ENCODE data around the gene PRRG2. TPM values are rescaled to one million over a fixed set of nuclear protein-coding genes. Genes with fewer than 3 reads are reported as not detected.
A peak's percentile ranks its signal among the peaks of the same experiment; 100 is the strongest.

PRRG2 gene
- total and polyA plus RNA-seq, 8 donors, result 6.5 to 15.9 (median 8.5) TPM

DNA sequence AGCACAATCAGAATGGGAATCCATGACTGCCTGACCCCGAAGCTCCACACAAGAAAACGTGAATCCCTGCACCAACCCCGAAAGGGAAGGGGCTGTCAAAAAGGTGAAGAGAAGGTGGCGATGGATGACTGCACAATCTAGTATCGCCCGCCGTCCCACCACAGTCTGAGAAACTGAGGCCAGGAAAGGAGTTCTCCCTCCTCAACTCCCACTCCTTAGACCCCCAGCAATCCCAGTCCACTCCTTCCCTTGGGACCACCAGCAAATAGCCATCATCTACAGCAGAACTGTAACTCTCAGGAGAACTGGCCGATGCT, 1.2 kb upstream of the PRRG2 start:
- Histone ChIP-seq H3K27ac (peak overlapping the region; percentile 45 to 71 (median 60)), H3K27me3 (no peaks in the 10 kb centered on the region), H3K36me3 (peaks cover 0 to 4% (median 0%) of the 10 kb centered on the region in 3 donors), H3K4me3 (peak overlapping the region; percentile 38 to 71 (median 57)), H3K9me3 (no peaks in the 10 kb centered on the region), H3K4me1 (peaks cover 9 to 12% (median 11%) of the 10 kb centered on the region in 3 donors)
- WGBS, 2 donors, result 0 to 1% methylated on average over 8 of the region's 8 CpGs
- no peak for FAIRE-seq
- TF ChIP-seq, protein P1, sequence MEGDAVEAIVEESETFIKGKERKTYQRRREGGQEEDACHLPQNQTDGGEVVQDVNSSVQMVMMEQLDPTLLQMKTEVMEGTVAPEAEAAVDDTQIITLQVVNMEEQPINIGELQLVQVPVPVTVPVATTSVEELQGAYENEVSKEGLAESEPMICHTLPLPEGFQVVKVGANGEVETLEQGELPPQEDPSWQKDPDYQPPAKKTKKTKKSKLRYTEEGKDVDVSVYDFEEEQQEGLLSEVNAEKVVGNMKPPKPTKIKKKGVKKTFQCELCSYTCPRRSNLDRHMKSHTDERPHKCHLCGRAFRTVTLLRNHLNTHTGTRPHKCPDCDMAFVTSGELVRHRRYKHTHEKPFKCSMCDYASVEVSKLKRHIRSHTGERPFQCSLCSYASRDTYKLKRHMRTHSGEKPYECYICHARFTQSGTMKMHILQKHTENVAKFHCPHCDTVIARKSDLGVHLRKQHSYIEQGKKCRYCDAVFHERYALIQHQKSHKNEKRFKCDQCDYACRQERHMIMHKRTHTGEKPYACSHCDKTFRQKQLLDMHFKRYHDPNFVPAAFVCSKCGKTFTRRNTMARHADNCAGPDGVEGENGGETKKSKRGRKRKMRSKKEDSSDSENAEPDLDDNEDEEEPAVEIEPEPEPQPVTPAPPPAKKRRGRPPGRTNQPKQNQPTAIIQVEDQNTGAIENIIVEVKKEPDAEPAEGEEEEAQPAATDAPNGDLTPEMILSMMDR (IDR thresholded peaks at IDR 0.05), result no peak
- ATAC-seq, result no peak
- DNase-seq, result no peak
- intact Hi-C loops (cut with DNase I), result loop anchor here in 1 of 3 donors (10.0 kb wide), 1 partner anchor 95 kb away; the partner anchor contains the start of gene PRMT1

DNA sequence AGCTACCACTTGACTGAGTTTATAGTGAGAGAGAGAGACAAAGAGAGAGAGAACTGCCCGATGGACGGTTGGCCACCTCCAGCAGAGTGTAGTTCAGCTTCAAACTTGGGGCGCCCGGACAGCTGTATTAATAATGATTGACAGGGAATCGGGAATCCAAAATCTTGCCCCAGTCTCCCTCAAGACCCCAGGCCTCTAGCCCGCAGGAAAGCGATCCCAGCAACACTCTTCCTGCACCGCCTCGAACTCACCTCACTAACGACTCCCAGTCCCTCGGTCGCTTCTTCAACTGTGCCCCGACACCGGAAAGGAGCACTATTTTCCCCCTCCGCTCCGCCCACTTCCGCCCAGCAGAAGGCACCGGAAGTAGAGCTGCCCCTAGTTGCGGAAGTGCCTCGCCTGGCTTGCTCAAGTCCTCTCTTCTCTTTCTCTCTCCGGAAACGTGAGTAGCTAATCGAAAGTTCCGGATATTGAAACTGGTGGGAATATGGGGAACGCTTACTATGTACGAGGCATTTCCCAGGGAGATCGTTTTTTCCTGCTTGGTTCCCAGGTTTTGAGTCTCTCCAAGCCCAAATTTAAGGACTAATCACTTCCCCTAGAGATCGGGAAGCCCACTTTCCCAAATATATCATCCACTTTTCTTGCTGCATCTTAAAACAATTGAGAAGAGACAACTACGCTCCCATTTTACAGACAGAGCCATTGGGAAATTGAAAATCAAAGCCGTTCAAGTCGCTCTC, 681 bp upstream of the PRRG2 start, which contains the start of gene NOSIP:
NOSIP (minus strand) TSS at position 293 of the 743 bp plus-strand sequence. CDS start 19,865 bp downstream, outside the sequence.
- peak within 1 kb of the TSS; percentile 45 to 71 (median 60) for H3K27ac ChIP-seq
- H3K27me3 ChIP-seq, result no peaks in the 10 kb centered on the region
- peaks cover 9 to 12% (median 11%) of the 10 kb centered on the region in 3 donors for H3K4me1 ChIP-seq
- H3K9me3 ChIP-seq, result no peaks in the 10 kb centered on the region
- H3K4me3 ChIP-seq, result peak within 1 kb of the TSS; percentile 47 to 71 (median 62)
- FAIRE-seq (no peak), ATAC-seq (peak; percentile 97 to 98 (median 98)), DNase-seq (peak; percentile 88 to 97 (median 95))
- 1% methylated on average over 31 of the region's 31 CpGs for WGBS, 2 donors
- H3K36me3 ChIP-seq, result peaks cover 0 to 4% (median 0%) of the 10 kb centered on the region in 3 donors
- intact Hi-C loops (cut with DNase I), result loop anchor here in 1 of 3 donors (10.0 kb wide), 1 partner anchor 94 kb away; the partner anchor contains the start of gene PRMT1
- TF ChIP-seq, protein P1 (IDR thresholded peaks at IDR 0.05), result no peak

DNA sequence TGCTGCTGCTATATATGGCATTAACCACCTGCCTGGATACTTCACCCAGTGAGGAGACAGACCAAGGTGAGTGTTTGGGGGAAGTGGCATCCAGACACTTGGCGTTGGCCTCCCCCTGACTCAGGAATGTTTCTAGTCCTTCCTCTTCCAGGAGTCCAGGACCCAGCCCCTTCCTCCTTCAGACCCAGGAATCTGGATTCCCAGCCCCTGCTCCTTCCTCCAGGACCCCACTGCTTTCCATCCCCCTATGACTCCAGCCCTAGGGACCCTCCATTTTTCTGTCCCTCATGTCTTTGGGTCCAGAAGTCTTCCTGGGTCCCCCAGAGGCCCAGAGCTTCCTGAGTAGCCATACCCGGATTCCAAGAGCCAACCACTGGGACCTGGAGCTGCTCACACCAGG, 2.1 kb downstream of the PRRG2 start:
- intact Hi-C loops (cut with DNase I), result loop anchor here in 1 of 3 donors (10.0 kb wide), 1 partner anchor 92 kb away; the partner anchor contains the start of gene PRMT1
- Histone ChIP-seq H3K36me3 (no peaks in the 10 kb centered on the region), H3K4me3 (no peak overlapping the region), H3K27me3 (no peaks in the 10 kb centered on the region), H3K9me3 (no peaks in the 10 kb centered on the region), H3K27ac (no peak overlapping the region), H3K4me1 (peaks cover 9 to 12% (median 11%) of the 10 kb centered on the region in 3 donors)
- ATAC-seq (no peak), FAIRE-seq (no peak), DNase-seq (no peak)
- 51 to 71% methylated on average over 2 of the region's 2 CpGs for WGBS, 2 donors
- TF ChIP-seq, protein P1 (IDR thresholded peaks at IDR 0.05), result no peak

DNA sequence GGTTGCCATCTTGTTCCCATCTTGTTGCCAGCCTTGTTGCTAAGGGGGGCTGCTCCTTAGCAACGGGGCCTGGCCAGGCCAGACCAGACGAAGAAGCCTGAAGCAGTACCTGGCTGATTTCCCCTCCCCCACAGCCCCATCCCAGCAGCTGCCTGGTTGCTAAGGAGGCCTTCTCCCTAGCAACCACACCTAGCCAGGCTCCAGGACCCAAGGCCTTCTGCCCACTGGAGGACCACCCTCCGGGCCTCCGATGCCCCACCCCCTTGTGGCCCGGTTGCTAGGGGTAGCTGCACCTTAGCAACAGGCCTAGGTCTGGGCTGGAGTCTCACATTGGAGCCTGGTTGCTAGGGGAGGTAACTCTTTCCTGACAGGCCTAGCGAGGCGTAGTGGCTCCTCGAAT, 3.9 kb downstream of the PRRG2 start:
- peak in 2 of 6 donors; percentile 46 to 71 for DNase-seq
- TF ChIP-seq, protein P1 (IDR thresholded peaks at IDR 0.05), result no peak
- H3K36me3 ChIP-seq, result no peaks in the 10 kb centered on the region
- no peak for FAIRE-seq
- H3K9me3 ChIP-seq, result no peaks in the 10 kb centered on the region
- ATAC-seq, result no peak
- no peaks in the 10 kb centered on the region for H3K27me3 ChIP-seq
- 75% methylated on average over 8 of the region's 8 CpGs for WGBS, 2 donors
- no peaks in the 10 kb centered on the region for H3K4me1 ChIP-seq
- no peak overlapping the region for H3K4me3 ChIP-seq
- intact Hi-C loops (cut with DNase I), result loop anchor here in 1 of 3 donors (10.0 kb wide), 1 partner anchor 90 kb away; the partner anchor contains the start of gene PRMT1
- no peak overlapping the region for H3K27ac ChIP-seq

Measured in pancreas (tissue), 10 donors.